ENCODE measurements around the gene CNTFR. TPM values are rescaled to one million over a fixed set of nuclear protein-coding genes. Genes with fewer than 3 reads are reported as not detected.

CNTFR gene
- total RNA-seq, 2 experiments from 2014 or later = not detected

- Mint-ChIP-seq H3K4me1 (ENCODE audit: low read depth) (no peaks in the 10 kb centered on the region), H3K9me3 (ENCODE audit: insufficient read depth) (no peaks in the 10 kb centered on the region), H3K27ac (no peak overlapping the region), H3K36me3 (ENCODE audit: low read depth) (no peaks in the 10 kb centered on the region), H3K4me3 (no peak overlapping the region), H3K27me3 (ENCODE audit: low read depth) (peaks cover 28% of the 10 kb centered on the region)
- DNase-seq = no peak
- ChIA-PET CTCF (no interaction called here), POLR2A (no interaction called here)
- ATAC-seq = no peak
Observed at GRCh38 chr9:34566322-34566721, 23.2 kb downstream of the CNTFR start.

- H3K36me3 Mint-ChIP-seq (ENCODE audit: low read depth) = no peaks in the 10 kb centered on the region
Observed at GRCh38 chr9:34565856-34566255, 23.7 kb downstream of the CNTFR start.

GRCh38 chr9:34564617-34565016 is 24.9 kb downstream of the CNTFR start:
- no peak for DNase-seq
- H3K27ac Mint-ChIP-seq = no peak overlapping the region
- CTCF ChIA-PET = no interaction called here
- H3K36me3 Mint-ChIP-seq (ENCODE audit: low read depth) = no peaks in the 10 kb centered on the region
- POLR2A ChIA-PET = no interaction called here
- no peak for ATAC-seq
- H3K4me1 Mint-ChIP-seq (ENCODE audit: low read depth) = no peaks in the 10 kb centered on the region
- no peak overlapping the region for H3K4me3 Mint-ChIP-seq
- H3K27me3 Mint-ChIP-seq (ENCODE audit: low read depth) = peaks cover 28% of the 10 kb centered on the region
- no peaks in the 10 kb centered on the region for H3K9me3 Mint-ChIP-seq (ENCODE audit: insufficient read depth)

More at GRCh38 chr9:34565856-34566255, 23.7 kb downstream of the CNTFR start:
- Mint-ChIP-seq H3K4me1 (ENCODE audit: low read depth) (no peaks in the 10 kb centered on the region), H3K27me3 (ENCODE audit: low read depth) (peaks cover 28% of the 10 kb centered on the region), H3K27ac (no peak overlapping the region), H3K4me3 (no peak overlapping the region), H3K9me3 (ENCODE audit: insufficient read depth) (no peaks in the 10 kb centered on the region)
- DNase-seq (no peak), ATAC-seq (no peak)
- CTCF ChIA-PET = no interaction called here
- POLR2A ChIA-PET = no interaction called here

GRCh38 chr9:34563262-34563661 is 26.3 kb downstream of the CNTFR start:
- no peak for DNase-seq
- H3K4me1 Mint-ChIP-seq (ENCODE audit: low read depth) = no peaks in the 10 kb centered on the region
- no peak overlapping the region for H3K4me3 Mint-ChIP-seq
- no peaks in the 10 kb centered on the region for H3K36me3 Mint-ChIP-seq (ENCODE audit: low read depth)
- H3K27me3 Mint-ChIP-seq (ENCODE audit: low read depth) = peaks cover 29% of the 10 kb centered on the region
- ChIA-PET POLR2A (no interaction called here), CTCF (interaction anchor here (1.1 to 1.3 kb wide), 2 partner anchors 25 to 28 kb away, joined by 3 read pairs; no protein-coding TSS in a partner anchor)
- ATAC-seq = no peak
- no peak overlapping the region for H3K27ac Mint-ChIP-seq
- H3K9me3 Mint-ChIP-seq (ENCODE audit: insufficient read depth) = no peaks in the 10 kb centered on the region

GRCh38 chr9:34562135-34562745 is 27.3 kb downstream of the CNTFR start:
- DNase-seq (peak; percentile 28), ATAC-seq (no peak)
- no peaks in the 10 kb centered on the region for H3K9me3 Mint-ChIP-seq (ENCODE audit: insufficient read depth)
- H3K4me1 Mint-ChIP-seq (ENCODE audit: low read depth) = no peaks in the 10 kb centered on the region
- ChIA-PET POLR2A (no interaction called here), CTCF (interaction anchor here (0.9 to 1.4 kb wide), 4 partner anchors 8 to 74 kb away, joined by 3 to 7 read pairs (median 3); no protein-coding TSS in a partner anchor)
- peaks cover 24% of the 10 kb centered on the region for H3K27me3 Mint-ChIP-seq (ENCODE audit: low read depth)
- no peak overlapping the region for H3K27ac Mint-ChIP-seq
- H3K4me3 Mint-ChIP-seq = no peak overlapping the region
- H3K36me3 Mint-ChIP-seq (ENCODE audit: low read depth) = no peaks in the 10 kb centered on the region

GRCh38 chr9:34560599-34561214 is 28.8 kb downstream of the CNTFR start:
- no peak for ATAC-seq
- H3K27me3 Mint-ChIP-seq (ENCODE audit: low read depth) = peaks cover 20% of the 10 kb centered on the region
- H3K4me3 Mint-ChIP-seq = no peak overlapping the region
- no peak overlapping the region for H3K27ac Mint-ChIP-seq
- ChIA-PET POLR2A (no interaction called here), CTCF (interaction anchor here (0.6 to 1.0 kb wide), 3 partner anchors 32 to 41 kb away, joined by 3 read pairs; no protein-coding TSS in a partner anchor)
- no peaks in the 10 kb centered on the region for H3K4me1 Mint-ChIP-seq (ENCODE audit: low read depth)
- DNase-seq = no peak
- H3K9me3 Mint-ChIP-seq (ENCODE audit: insufficient read depth) = no peaks in the 10 kb centered on the region
- no peaks in the 10 kb centered on the region for H3K36me3 Mint-ChIP-seq (ENCODE audit: low read depth)

- Mint-ChIP-seq H3K4me3 (no peak overlapping the region), H3K27me3 (ENCODE audit: low read depth) (peaks cover 20% of the 10 kb centered on the region), H3K9me3 (ENCODE audit: insufficient read depth) (no peaks in the 10 kb centered on the region), H3K36me3 (ENCODE audit: low read depth) (no peaks in the 10 kb centered on the region), H3K27ac (no peak overlapping the region), H3K4me1 (ENCODE audit: low read depth) (no peaks in the 10 kb centered on the region)
- DNase-seq = no peak
- CTCF ChIA-PET = no interaction called here
- POLR2A ChIA-PET = no interaction called here
- ATAC-seq = no peak
Observed at GRCh38 chr9:34559624-34560455, 29.7 kb downstream of the CNTFR start.

- no peaks in the 10 kb centered on the region for H3K4me1 Mint-ChIP-seq (ENCODE audit: low read depth)
- POLR2A ChIA-PET = no interaction called here
- peaks cover 16% of the 10 kb centered on the region for H3K27me3 Mint-ChIP-seq (ENCODE audit: low read depth)
- ATAC-seq = no peak
- no peak overlapping the region for H3K27ac Mint-ChIP-seq
- H3K4me3 Mint-ChIP-seq = no peak overlapping the region
- no peak for DNase-seq
- H3K36me3 Mint-ChIP-seq (ENCODE audit: low read depth) = no peaks in the 10 kb centered on the region
- no peaks in the 10 kb centered on the region for H3K9me3 Mint-ChIP-seq (ENCODE audit: insufficient read depth)
- CTCF ChIA-PET = interaction anchor here (1.8 kb wide), 1 partner anchor 11 kb away, joined by 4 read pairs; no protein-coding TSS in a partner anchor
Observed at GRCh38 chr9:34558919-34559623, 30.5 kb downstream of the CNTFR start.

- Mint-ChIP-seq H3K9me3 (ENCODE audit: insufficient read depth) (no peaks in the 10 kb centered on the region), H3K36me3 (ENCODE audit: low read depth) (no peaks in the 10 kb centered on the region), H3K27me3 (ENCODE audit: low read depth) (peaks cover 9% of the 10 kb centered on the region), H3K4me3 (no peak overlapping the region), H3K27ac (no peak overlapping the region), H3K4me1 (ENCODE audit: low read depth) (no peaks in the 10 kb centered on the region)
- no peak for ATAC-seq
- CTCF ChIA-PET = interaction anchor here (1.8 kb wide), 1 partner anchor 10 kb away, joined by 4 read pairs; no protein-coding TSS in a partner anchor
- DNase-seq = no peak
- POLR2A ChIA-PET = no interaction called here
Observed at GRCh38 chr9:34558364-34558763, 31.2 kb downstream of the CNTFR start.

- Mint-ChIP-seq H3K27ac (no peak overlapping the region), H3K9me3 (ENCODE audit: insufficient read depth) (no peaks in the 10 kb centered on the region), H3K36me3 (ENCODE audit: low read depth) (no peaks in the 10 kb centered on the region), H3K27me3 (ENCODE audit: low read depth) (peaks cover 9% of the 10 kb centered on the region), H3K4me1 (ENCODE audit: low read depth) (no peaks in the 10 kb centered on the region), H3K4me3 (no peak overlapping the region)
- DNase-seq (no peak), ATAC-seq (no peak)
- ChIA-PET CTCF (interaction anchor here (1.8 kb wide), 1 partner anchor 10 kb away, joined by 4 read pairs; no protein-coding TSS in a partner anchor), POLR2A (no interaction called here)
Observed at GRCh38 chr9:34557426-34558321, 31.9 kb downstream of the CNTFR start.

GRCh38 chr9:34556949-34557348 is 32.6 kb downstream of the CNTFR start:
- no peak overlapping the region for H3K27ac Mint-ChIP-seq
- H3K4me1 Mint-ChIP-seq (ENCODE audit: low read depth) = no peaks in the 10 kb centered on the region
- CTCF ChIA-PET = no interaction called here
- H3K36me3 Mint-ChIP-seq (ENCODE audit: low read depth) = no peaks in the 10 kb centered on the region
- H3K9me3 Mint-ChIP-seq (ENCODE audit: insufficient read depth) = no peaks in the 10 kb centered on the region
- ATAC-seq (no peak), DNase-seq (no peak)
- no peak overlapping the region for H3K4me3 Mint-ChIP-seq
- peaks cover 9% of the 10 kb centered on the region for H3K27me3 Mint-ChIP-seq (ENCODE audit: low read depth)
- POLR2A ChIA-PET = no interaction called here
